Stimulated activated CD8-positive, alpha-beta memory T cell treated with anti-CD3 and anti-CD28 coated beads, Interleukin-4, amount 100 ng/mL, for 4 hours (primary cell): ENCODE measurements around the gene PGBD5.

Experiments
- DNase-seq, 2 donors: peaks; one replicate each; pipeline ENCODE4 v3.0.0-alpha.2; 2020; ENCODE audit warnings: low read depth in 2 of 2, low spot score in 1 of 2

PGBD5 gene

GRCh38 chr1:230398856-230399255, 27.3 kb downstream of the PGBD5 start:
- DNase-seq = no peak

- no peak for DNase-seq
These were observed 29.2 kb downstream of the PGBD5 start for GRCh38 chr1:230396966-230397365.

- DNase-seq = no peak
These were observed 30.2 kb downstream of the PGBD5 start for GRCh38 chr1:230395932-230396331.

- no peak for DNase-seq
These were observed 31.4 kb downstream of the PGBD5 start for GRCh38 chr1:230394741-230395140.

- DNase-seq = no peak
These were observed 32.0 kb downstream of the PGBD5 start for GRCh38 chr1:230394134-230394533.

GRCh38 chr1:230393722-230394121, 32.4 kb downstream of the PGBD5 start:
- no peak for DNase-seq

GRCh38 chr1:230392920-230393521, 33.1 kb downstream of the PGBD5 start:
- no peak for DNase-seq

GRCh38 chr1:230392536-230392909, 33.6 kb downstream of the PGBD5 start:
- DNase-seq = no peak

- DNase-seq = no peak
These were observed 34.2 kb downstream of the PGBD5 start for GRCh38 chr1:230391776-230392535.

- no peak for DNase-seq
These were observed 35.8 kb downstream of the PGBD5 start for GRCh38 chr1:230390371-230390770.

- no peak for DNase-seq
These were observed 38.3 kb downstream of the PGBD5 start for GRCh38 chr1:230387876-230388275.

GRCh38 chr1:230387296-230387695, 38.8 kb downstream of the PGBD5 start:
- DNase-seq = no peak

GRCh38 chr1:230386637-230387262, 39.4 kb downstream of the PGBD5 start:
- DNase-seq = no peak

GRCh38 chr1:230385930-230386329, 40.2 kb downstream of the PGBD5 start:
- no peak for DNase-seq

GRCh38 chr1:230385158-230385450, 41.0 kb downstream of the PGBD5 start:
- DNase-seq = no peak

GRCh38 chr1:230384380-230385157, 41.6 kb downstream of the PGBD5 start:
- DNase-seq = no peak

GRCh38 chr1:230383425-230383824, 42.7 kb downstream of the PGBD5 start:
- no peak for DNase-seq

- no peak for DNase-seq
These were observed 44.1 kb downstream of the PGBD5 start for GRCh38 chr1:230382001-230382491.

- no peak for DNase-seq
These were observed 44.5 kb downstream of the PGBD5 start for GRCh38 chr1:230381585-230381984.

- no peak for DNase-seq
These were observed 45.1 kb downstream of the PGBD5 start for GRCh38 chr1:230381049-230381467.

- no peak for DNase-seq
These were observed 46.2 kb downstream of the PGBD5 start for GRCh38 chr1:230379928-230380327.

- no peak for DNase-seq
These were observed 46.7 kb downstream of the PGBD5 start for GRCh38 chr1:230379462-230379861.
